ENCODE measurements around the gene CEP128.

Gene CEP128

DNA sequence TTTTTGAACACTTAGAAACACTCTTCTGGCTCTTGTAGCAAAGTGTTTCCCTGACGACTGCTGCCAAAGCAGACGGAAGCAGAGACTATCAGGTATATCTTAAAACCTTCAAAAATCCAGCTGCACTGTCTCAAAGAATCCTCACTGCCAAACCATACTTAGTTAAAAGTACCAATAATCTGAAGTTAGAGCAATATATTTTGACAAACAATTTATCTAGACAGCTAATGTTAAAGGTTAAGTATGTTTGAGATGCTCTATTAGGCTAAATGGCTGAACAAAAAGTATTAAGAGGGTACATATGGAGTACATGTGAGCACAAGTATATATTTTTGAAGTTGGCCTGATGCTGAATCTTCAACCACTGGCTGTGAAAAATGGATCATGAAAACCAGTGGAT, 398.3 kb downstream of the CEP128 start:
- no peaks in the 10 kb centered on the region for H3K4me1 ChIP-seq (ENCODE audit: control insufficient read depth, insufficient read depth, low read length)
- H3K4me3 ChIP-seq (ENCODE audit: low read length) = no peak overlapping the region
- no peaks in the 10 kb centered on the region for H3K27me3 ChIP-seq (ENCODE audit: control insufficient read depth, insufficient read depth, low read length)
- no peaks in the 10 kb centered on the region for H3K36me3 ChIP-seq (ENCODE audit: control insufficient read depth, insufficient read depth, low read length)
- H3K9me3 ChIP-seq (ENCODE audit: control insufficient read depth, low read length) = no peaks in the 10 kb centered on the region
- H3K9ac ChIP-seq (ENCODE audit: low read length) = no peak overlapping the region

DNA sequence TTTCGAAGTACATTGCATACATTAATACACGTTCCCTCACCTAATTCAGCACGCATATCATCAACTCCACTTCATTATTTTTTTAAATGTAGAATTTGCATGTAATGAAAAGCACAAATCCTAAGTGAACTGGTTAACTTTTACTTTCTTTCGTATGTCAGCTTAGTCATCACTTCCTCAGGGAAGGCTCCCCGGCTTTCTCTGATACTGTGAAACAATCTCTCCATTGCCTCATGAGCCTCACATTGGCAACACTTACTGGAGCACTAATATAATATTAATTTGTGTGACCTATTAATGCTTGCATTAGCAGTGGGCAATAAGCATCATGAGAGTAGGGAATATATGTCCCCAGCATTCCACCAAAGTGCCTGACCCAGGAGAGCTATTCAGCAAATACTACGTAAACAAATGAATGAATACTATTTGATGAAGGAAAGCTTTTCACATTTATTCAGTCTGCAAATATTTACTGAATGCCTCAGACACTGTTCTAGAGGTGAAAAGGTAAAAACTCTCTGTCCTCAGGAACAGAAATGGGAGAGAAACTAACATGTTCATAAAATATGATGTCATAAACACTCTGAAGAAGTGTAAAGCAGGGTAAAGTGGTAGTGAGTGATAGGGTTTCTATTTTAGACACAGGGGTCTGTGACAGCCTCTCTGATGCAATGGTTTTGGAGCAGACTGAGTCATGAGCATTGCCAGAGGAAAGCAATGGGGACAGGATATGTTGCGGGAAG, 402.7 kb downstream of the CEP128 start:
- H3K9ac ChIP-seq (ENCODE audit: low read length) = no peak overlapping the region
- no peaks in the 10 kb centered on the region for H3K36me3 ChIP-seq (ENCODE audit: control insufficient read depth, insufficient read depth, low read length)
- H3K27me3 ChIP-seq (ENCODE audit: control insufficient read depth, insufficient read depth, low read length) = no peaks in the 10 kb centered on the region
- H3K4me3 ChIP-seq (ENCODE audit: low read length) = no peak overlapping the region
- H3K4me1 ChIP-seq (ENCODE audit: control insufficient read depth, insufficient read depth, low read length) = peaks cover 4% of the 10 kb centered on the region
- no peaks in the 10 kb centered on the region for H3K9me3 ChIP-seq (ENCODE audit: control insufficient read depth, low read length)

DNA sequence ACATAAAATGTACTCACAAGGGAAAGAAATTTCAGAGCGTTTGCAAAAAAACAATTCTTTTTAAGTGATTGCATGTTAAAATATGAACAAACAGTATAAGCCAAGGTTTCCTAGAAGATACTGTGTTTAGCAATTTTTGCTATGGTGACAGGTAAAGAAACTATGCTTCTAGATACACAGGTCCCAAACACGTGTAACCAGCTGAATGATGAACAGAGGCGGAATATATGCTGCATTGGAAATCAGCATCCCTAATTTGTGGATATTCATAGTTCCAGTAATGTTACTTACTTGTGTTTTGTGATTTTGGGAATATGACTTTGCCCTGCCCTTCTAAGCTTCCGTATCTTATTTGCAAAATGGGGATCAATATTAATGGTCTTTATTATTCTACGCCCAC, 403.9 kb downstream of the CEP128 start:
- no peaks in the 10 kb centered on the region for H3K9me3 ChIP-seq (ENCODE audit: control insufficient read depth, low read length)

DNA sequence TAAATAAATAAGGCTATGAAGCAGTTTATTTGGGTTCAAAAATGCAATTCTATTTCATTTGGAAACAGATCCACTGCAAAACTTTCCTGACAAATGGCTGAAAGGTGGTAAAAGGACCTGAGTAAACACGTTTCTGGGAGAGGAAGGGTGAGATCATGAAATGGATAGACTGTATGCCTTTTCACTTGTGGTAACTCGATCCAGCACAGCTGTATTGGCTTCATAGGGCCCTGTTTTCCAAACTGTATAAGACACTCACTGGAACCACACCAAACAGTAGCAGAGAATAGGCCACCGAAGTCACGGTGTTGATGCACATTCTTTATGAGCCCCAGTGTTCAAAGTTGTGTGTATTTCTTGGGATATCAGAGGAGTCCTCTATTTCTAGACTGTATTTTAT, 405.1 kb downstream of the CEP128 start:
- no peak overlapping the region for H3K4me3 ChIP-seq (ENCODE audit: low read length)
- no peaks in the 10 kb centered on the region for H3K9me3 ChIP-seq (ENCODE audit: control insufficient read depth, low read length)
- no peak overlapping the region for H3K9ac ChIP-seq (ENCODE audit: low read length)
- no peaks in the 10 kb centered on the region for H3K27me3 ChIP-seq (ENCODE audit: control insufficient read depth, insufficient read depth, low read length)
- H3K36me3 ChIP-seq (ENCODE audit: control insufficient read depth, insufficient read depth, low read length) = no peaks in the 10 kb centered on the region
- H3K4me1 ChIP-seq (ENCODE audit: control insufficient read depth, insufficient read depth, low read length) = peaks cover 4% of the 10 kb centered on the region

More for the DNA sequence above, 403.9 kb downstream of the CEP128 start:
- Histone ChIP-seq H3K36me3 (ENCODE audit: control insufficient read depth, insufficient read depth, low read length) (no peaks in the 10 kb centered on the region), H3K4me3 (ENCODE audit: low read length) (no peak overlapping the region), H3K9ac (ENCODE audit: low read length) (no peak overlapping the region), H3K4me1 (ENCODE audit: control insufficient read depth, insufficient read depth, low read length) (peaks cover 4% of the 10 kb centered on the region), H3K27me3 (ENCODE audit: control insufficient read depth, insufficient read depth, low read length) (no peaks in the 10 kb centered on the region)

DNA sequence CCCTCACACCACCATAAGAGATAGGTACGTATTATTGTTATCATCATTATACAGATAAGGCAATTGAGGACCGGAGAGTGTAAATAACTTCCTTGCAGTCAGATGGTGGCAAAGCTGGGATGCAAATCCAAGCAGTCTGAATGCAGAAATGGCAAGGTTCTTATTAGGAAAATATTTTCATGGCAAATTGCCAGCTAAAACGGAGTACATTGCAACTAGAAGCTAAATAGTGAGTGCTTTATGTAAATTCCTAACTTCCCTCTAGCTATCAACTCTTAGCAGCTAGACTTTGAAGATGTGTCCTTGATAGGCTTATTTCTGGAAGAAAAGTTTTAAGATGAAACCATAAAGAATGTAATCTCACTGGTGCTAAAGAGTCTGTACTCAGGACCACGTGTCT, 406.4 kb downstream of the CEP128 start:
- Histone ChIP-seq H3K9ac (ENCODE audit: low read length) (no peak overlapping the region), H3K36me3 (ENCODE audit: control insufficient read depth, insufficient read depth, low read length) (no peaks in the 10 kb centered on the region), H3K27me3 (ENCODE audit: control insufficient read depth, insufficient read depth, low read length) (no peaks in the 10 kb centered on the region), H3K4me1 (ENCODE audit: control insufficient read depth, insufficient read depth, low read length) (peaks cover 4% of the 10 kb centered on the region), H3K4me3 (ENCODE audit: low read length) (no peak overlapping the region), H3K9me3 (ENCODE audit: control insufficient read depth, low read length) (no peaks in the 10 kb centered on the region)

DNA sequence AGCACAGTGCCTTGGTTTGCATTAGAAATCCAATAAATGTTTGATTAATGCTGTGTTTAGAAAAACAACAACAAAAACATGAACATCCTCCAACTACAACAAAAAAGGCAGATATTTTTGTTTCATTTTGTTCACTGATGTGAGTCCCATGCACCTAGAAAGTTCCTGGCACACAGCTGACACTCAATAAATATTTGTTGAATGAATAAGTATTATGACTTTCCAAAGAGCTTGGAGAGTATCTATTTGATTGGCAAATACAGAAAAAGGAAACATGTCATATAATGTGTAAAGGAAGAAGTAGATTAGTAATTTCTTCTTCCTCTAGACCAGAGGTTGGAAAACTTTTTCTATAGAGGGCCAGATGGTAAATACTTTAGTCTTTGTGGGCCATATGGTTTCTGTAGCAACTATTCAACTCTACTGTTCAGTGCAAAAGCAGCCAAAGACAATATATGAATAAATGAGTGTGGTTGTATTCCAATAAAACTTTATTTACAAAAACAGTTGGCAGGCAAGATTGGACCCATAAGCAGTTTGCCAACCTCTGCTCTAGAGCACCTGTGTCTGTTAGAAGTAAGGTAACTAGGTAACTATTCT, 417.9 kb downstream of the CEP128 start:
- Histone ChIP-seq H3K36me3 (ENCODE audit: control insufficient read depth, insufficient read depth, low read length) (no peaks in the 10 kb centered on the region), H3K27me3 (ENCODE audit: control insufficient read depth, insufficient read depth, low read length) (no peaks in the 10 kb centered on the region), H3K4me3 (ENCODE audit: low read length) (no peak overlapping the region), H3K9ac (ENCODE audit: low read length) (no peak overlapping the region), H3K4me1 (ENCODE audit: control insufficient read depth, insufficient read depth, low read length) (peaks cover 10% of the 10 kb centered on the region), H3K9me3 (ENCODE audit: control insufficient read depth, low read length) (no peaks in the 10 kb centered on the region)

DNA sequence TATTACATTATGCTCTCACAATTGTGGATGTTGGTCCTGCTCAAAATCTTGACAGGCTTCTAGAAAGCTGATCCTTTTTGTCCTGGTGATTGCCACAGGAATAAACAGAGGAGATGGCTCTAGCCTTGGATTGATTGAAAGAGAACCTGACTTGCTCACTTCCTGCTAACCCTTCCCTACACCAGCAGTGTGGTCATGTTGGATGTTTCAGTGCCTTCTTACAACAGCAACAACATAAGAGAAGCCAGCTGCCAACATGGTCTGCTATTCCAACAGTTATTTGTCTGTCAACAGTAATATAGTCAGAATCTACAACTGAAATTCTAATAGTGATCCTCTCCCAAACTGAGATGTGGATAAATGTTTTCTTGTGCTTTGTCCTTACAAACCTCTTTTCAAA, 418.6 kb downstream of the CEP128 start:
- Histone ChIP-seq H3K9me3 (ENCODE audit: control insufficient read depth, low read length) (no peaks in the 10 kb centered on the region), H3K4me1 (ENCODE audit: control insufficient read depth, insufficient read depth, low read length) (peaks cover 10% of the 10 kb centered on the region), H3K4me3 (ENCODE audit: low read length) (no peak overlapping the region), H3K36me3 (ENCODE audit: control insufficient read depth, insufficient read depth, low read length) (no peaks in the 10 kb centered on the region), H3K9ac (ENCODE audit: low read length) (no peak overlapping the region), H3K27me3 (ENCODE audit: control insufficient read depth, insufficient read depth, low read length) (no peaks in the 10 kb centered on the region)

DNA sequence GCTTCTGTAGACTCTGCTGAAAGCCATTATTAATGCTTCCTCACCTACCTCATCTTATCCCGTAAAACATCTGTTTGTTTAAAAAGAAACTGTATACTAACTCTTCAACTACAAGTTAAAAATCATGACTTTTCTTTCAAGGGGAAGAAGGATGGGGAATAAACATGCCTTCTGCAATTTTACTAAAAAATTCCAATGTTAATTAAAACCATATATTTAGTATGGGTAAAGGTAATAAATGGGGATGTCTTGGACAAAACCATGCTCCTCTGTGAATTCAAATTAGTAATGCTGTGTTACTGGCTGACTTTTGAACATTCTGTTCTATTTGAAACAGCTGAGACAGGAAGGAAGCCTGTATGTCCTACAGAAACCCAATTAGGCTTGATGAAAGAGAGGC, 419.1 kb downstream of the CEP128 start:
- Histone ChIP-seq H3K27me3 (ENCODE audit: control insufficient read depth, insufficient read depth, low read length) (no peaks in the 10 kb centered on the region), H3K9ac (ENCODE audit: low read length) (no peak overlapping the region), H3K4me3 (ENCODE audit: low read length) (no peak overlapping the region), H3K36me3 (ENCODE audit: control insufficient read depth, insufficient read depth, low read length) (no peaks in the 10 kb centered on the region), H3K9me3 (ENCODE audit: control insufficient read depth, low read length) (no peaks in the 10 kb centered on the region), H3K4me1 (ENCODE audit: control insufficient read depth, insufficient read depth, low read length) (peaks cover 10% of the 10 kb centered on the region)

DNA sequence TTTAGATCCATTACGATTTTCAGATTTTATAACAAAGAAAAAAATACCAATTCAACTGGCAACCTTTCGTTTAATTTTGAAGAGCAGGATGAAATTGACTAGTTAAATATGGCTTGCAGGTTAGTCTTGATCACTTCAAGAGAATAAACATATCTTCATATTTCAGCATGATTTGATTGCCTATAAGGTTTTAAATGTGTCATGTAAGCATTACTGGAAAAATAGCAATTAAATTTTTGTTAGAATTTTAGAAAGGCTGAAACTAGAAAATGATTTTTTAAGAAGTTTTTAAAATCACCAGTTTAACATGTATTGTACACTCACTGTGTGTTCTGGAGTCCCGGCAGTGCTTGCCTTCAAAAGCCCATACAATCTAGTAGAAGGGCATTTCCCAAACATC, 420.1 kb downstream of the CEP128 start:
- no peaks in the 10 kb centered on the region for H3K36me3 ChIP-seq (ENCODE audit: control insufficient read depth, insufficient read depth, low read length)
- H3K9ac ChIP-seq (ENCODE audit: low read length) = no peak overlapping the region
- H3K9me3 ChIP-seq (ENCODE audit: control insufficient read depth, low read length) = no peaks in the 10 kb centered on the region
- peaks cover 10% of the 10 kb centered on the region for H3K4me1 ChIP-seq (ENCODE audit: control insufficient read depth, insufficient read depth, low read length)
- no peak overlapping the region for H3K4me3 ChIP-seq (ENCODE audit: low read length)
- no peaks in the 10 kb centered on the region for H3K27me3 ChIP-seq (ENCODE audit: control insufficient read depth, insufficient read depth, low read length)

DNA sequence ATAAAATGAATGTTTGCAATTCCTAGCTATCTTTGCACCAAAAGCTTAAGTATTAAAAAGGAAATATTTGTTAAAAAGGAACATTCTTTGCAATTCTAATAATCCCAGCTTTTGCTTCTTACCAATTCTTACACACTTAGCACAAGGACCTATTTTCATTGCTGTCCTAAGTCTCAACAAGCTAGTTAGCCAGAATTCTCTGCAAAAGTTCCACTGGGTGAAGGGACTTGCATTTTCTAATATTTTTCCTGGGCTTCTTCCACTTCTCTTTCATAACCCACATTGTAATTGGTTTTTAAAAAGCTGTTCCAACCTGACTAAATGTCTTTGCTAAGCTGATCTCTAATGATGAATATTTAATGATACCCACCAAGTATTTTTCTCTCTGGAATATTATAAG, 422.5 kb downstream of the CEP128 start:
- Histone ChIP-seq H3K9ac (ENCODE audit: low read length) (no peak overlapping the region), H3K36me3 (ENCODE audit: control insufficient read depth, insufficient read depth, low read length) (no peaks in the 10 kb centered on the region), H3K9me3 (ENCODE audit: control insufficient read depth, low read length) (no peaks in the 10 kb centered on the region)

DNA sequence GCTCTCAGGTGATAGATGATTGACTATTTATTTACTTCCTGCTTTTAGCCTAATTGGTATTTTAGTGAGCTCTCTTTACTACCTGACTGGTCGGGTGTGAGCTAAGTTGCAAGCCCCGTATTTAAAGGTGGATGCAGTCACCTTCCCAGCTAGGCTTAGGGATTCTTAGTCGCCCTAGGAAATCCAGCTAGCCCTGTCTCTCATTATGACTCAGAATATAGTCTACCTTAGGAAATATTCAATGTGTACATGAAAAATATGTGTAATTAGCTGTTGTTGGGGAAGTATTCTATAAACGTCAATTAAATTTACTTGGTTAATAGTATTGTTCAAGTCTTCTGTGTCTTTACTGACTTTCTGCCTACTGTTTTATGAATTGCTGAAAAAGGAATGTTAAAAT, 423.4 kb downstream of the CEP128 start:
- no peaks in the 10 kb centered on the region for H3K27me3 ChIP-seq (ENCODE audit: control insufficient read depth, insufficient read depth, low read length)
- H3K9ac ChIP-seq (ENCODE audit: low read length) = no peak overlapping the region
- H3K4me3 ChIP-seq (ENCODE audit: low read length) = no peak overlapping the region
- no peaks in the 10 kb centered on the region for H3K9me3 ChIP-seq (ENCODE audit: control insufficient read depth, low read length)
- peaks cover 2% of the 10 kb centered on the region for H3K4me1 ChIP-seq (ENCODE audit: control insufficient read depth, insufficient read depth, low read length)
- no peaks in the 10 kb centered on the region for H3K36me3 ChIP-seq (ENCODE audit: control insufficient read depth, insufficient read depth, low read length)

More for the DNA sequence above, 422.5 kb downstream of the CEP128 start:
- H3K4me1 ChIP-seq (ENCODE audit: control insufficient read depth, insufficient read depth, low read length) = peaks cover 7% of the 10 kb centered on the region
- H3K27me3 ChIP-seq (ENCODE audit: control insufficient read depth, insufficient read depth, low read length) = no peaks in the 10 kb centered on the region
- no peak overlapping the region for H3K4me3 ChIP-seq (ENCODE audit: low read length)

DNA sequence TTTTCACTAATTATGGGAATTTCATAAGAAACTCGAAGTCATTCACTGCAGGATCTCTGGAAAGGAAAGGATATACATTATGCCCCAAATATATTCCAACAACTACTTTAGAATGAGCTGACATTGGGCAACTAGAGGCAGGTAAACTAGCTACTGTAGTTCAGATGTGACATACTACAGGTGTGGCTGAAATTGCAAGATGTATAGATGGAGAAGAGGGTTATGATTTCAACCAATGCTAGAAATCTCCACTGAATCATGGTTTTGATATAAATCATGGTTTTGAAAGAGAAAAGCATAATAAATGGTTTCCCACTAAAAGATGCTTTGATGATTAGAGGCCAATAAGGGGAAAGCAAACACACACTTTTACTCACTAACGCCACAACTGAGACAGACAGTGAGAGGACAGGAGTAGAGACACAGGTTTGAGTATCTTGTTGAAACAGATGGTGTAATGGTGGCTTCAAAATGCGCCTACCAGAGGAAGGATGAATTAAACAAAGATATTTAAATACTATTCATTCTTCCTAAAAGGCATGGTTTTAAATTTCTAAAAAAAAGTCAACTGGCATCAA, 434.2 kb downstream of the CEP128 start:
- Histone ChIP-seq H3K4me1 (ENCODE audit: control insufficient read depth, insufficient read depth, low read length) (no peaks in the 10 kb centered on the region), H3K27me3 (ENCODE audit: control insufficient read depth, insufficient read depth, low read length) (no peaks in the 10 kb centered on the region), H3K9me3 (ENCODE audit: control insufficient read depth, low read length) (no peaks in the 10 kb centered on the region), H3K4me3 (ENCODE audit: low read length) (no peak overlapping the region), H3K9ac (ENCODE audit: low read length) (no peak overlapping the region), H3K36me3 (ENCODE audit: control insufficient read depth, insufficient read depth, low read length) (no peaks in the 10 kb centered on the region)
